Thyroid gland (tissue), 4 donors: ENCODE results near the gene SIK3. TPM values are rescaled to one million over a fixed set of nuclear protein-coding genes. Genes with fewer than 3 reads are reported as not detected.
"Not testable (repeated sequence)": the region's sequence is repeated elsewhere in the genome, so short reads cannot be mapped to it uniquely, and the experiment has no call there.

Experiments
- DNase-seq, 2 donors: peaks; one replicate each; pipeline ENCODE4 v3.0.0-alpha.2; 2019
- H3K27ac ChIP-seq, 3 donors: fragments of 200-600 bp; sonication (generic); 1 replicate in 2 of 3; 2 replicates in 1 of 3; pipeline ENCODE4 v1.5.1; 2016 to 2019; ENCODE audit warnings: mild to moderate bottlenecking in 1 of 3, moderate library complexity in 1 of 3
- H3K27me3 ChIP-seq: fragments of 200-600 bp; sonication (generic); one replicate; pipeline ENCODE4 v1.5.1; 2019
- H3K36me3 ChIP-seq, 2 donors: fragments of 200-600 bp; sonication (generic); one replicate each; pipeline ENCODE4 v1.5.1; 2016 to 2019
- H3K4me1 ChIP-seq, 2 donors: fragments of 200-600 bp; sonication (generic); one replicate each; pipeline ENCODE4 v1.5.1; 2017 to 2019
- H3K4me3 ChIP-seq, 3 donors: fragments of 200-600 bp; sonication (generic); replicated peaks in 1 of 3; 1 replicate in 2 of 3; 2 replicates in 1 of 3; pipeline ENCODE4 v1.5.1; 2016; ENCODE audit warnings: mild to moderate bottlenecking in 1 of 3
- H3K9me3 ChIP-seq: fragments of 200-600 bp; sonication (generic); one replicate; pipeline ENCODE4 v1.5.1; 2017
- POLR2A ChIP-seq, 2 donors: fragments of 450-650 bp; IDR thresholded peaks; one replicate each; pipeline ENCODE4 v1.6.1; 2017; ENCODE audit warnings: antibody characterized with exemption in 2 of 2, mild to moderate bottlenecking in 2 of 2, moderate library complexity in 1 of 2
- WGBS, 2 donors: methylation state at CpG; one replicate each; pipeline ENCODE4 v1.1.5; 2017; 5-methylcytosine and 5-hydroxymethylcytosine counted together
- intact Hi-C: fragments of 100-400 bp; cut with DNase I; formaldehyde crosslinking; loops from one replicate; pipeline ENCODE4 v1.15.1; 2023
- total RNA-seq, 4 donors: library from RNA; depleted of rRNA; stranded (reverse); fragments of >200 nt; gene quantifications; one replicate each; pipeline ENCODE4 v1.2.3, GENCODE V29; 2016
- TF ChIP-seq, protein P1 (sequence below), 6 experiments: fragments of 200-600 bp in 3 of 6; fragments of 450-650 bp in 3 of 6; sonication (generic) in 3 of 6; IDR thresholded peaks; one replicate each; pipeline ENCODE4 v1.5.1; 2016 to 2019; ENCODE audit warnings: antibody characterized with exemption in 6 of 6, mild to moderate bottlenecking in 2 of 6, inconsistent platforms in 1 of 6, moderate library complexity in 1 of 6

SIK3 gene
- total RNA-seq, 4 donors from 2014 or later = 46.0 to 86.3 (median 71.9) TPM

DNA sequence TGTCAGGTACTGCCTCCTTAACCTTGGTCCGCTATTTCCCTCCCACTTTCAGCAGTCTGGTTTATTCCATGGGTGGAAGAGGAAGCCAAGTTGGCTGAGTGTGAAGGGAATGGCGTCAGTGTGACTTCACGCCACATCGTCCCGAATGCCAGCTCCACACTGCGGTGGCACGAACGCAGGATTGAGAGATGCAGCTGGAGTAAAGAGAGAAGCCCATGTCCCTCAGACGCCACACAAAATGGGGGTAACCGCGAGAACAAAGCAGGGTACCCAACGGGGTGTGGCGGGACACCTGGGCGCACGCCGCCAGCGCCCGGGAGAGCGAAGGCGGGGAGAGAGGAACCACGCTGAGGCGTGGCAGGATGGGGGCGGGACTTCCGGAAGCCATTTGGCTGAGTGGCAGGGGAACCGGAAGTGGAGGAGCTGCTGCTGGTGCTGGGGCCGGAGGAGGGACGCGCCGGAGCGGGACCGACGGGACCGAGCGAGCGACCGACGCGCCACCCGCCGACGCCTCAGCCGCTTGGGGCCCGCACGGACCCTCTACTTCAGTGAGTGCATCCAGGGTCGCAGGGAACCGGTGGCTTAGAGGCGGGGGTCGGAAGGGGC lies 45.7 kb upstream of the SIK3 start, which contains the start of gene PAFAH1B2:
Gene PAFAH1B2, plus strand, starts transcription at position 417 of the 606 bp plus-strand sequence. CDS start 8,161 bp downstream, outside the sequence.
- Histone ChIP-seq H3K4me3 (peak within 1 kb of the TSS; percentile 69 to 91 (median 90)), H3K27ac (peak within 1 kb of the TSS; percentile 79 to 88 (median 86)), H3K4me1 (peaks cover 15 to 24% of the 10 kb centered on the region in 2 donors), H3K27me3 (no peaks in the 10 kb centered on the region), H3K36me3 (no peaks in the 10 kb centered on the region), H3K9me3 (no peaks in the 10 kb centered on the region)
- DNase-seq = peak; percentile 96 to 97
- WGBS, 2 donors = 0% methylated on average over 11 to 47 of the region's 48 CpGs
- intact Hi-C loops = loop anchor here (10.0 kb wide), 1 partner anchor 81 kb away; no protein-coding TSS in a partner anchor
- TF ChIP-seq POLR2A (IDR thresholded peaks at IDR 0.05) = peak; percentile 67 to 95
- TF ChIP-seq, protein P1, sequence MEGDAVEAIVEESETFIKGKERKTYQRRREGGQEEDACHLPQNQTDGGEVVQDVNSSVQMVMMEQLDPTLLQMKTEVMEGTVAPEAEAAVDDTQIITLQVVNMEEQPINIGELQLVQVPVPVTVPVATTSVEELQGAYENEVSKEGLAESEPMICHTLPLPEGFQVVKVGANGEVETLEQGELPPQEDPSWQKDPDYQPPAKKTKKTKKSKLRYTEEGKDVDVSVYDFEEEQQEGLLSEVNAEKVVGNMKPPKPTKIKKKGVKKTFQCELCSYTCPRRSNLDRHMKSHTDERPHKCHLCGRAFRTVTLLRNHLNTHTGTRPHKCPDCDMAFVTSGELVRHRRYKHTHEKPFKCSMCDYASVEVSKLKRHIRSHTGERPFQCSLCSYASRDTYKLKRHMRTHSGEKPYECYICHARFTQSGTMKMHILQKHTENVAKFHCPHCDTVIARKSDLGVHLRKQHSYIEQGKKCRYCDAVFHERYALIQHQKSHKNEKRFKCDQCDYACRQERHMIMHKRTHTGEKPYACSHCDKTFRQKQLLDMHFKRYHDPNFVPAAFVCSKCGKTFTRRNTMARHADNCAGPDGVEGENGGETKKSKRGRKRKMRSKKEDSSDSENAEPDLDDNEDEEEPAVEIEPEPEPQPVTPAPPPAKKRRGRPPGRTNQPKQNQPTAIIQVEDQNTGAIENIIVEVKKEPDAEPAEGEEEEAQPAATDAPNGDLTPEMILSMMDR (IDR thresholded peaks at IDR 0.05) = no peak

- H3K36me3 ChIP-seq = no peaks in the 10 kb centered on the region
- peak; percentile 75 to 79 for DNase-seq
- H3K27me3 ChIP-seq = no peaks in the 10 kb centered on the region
- H3K4me3 ChIP-seq = peak overlapping the region; percentile 69 to 91 (median 90)
- TF ChIP-seq POLR2A (IDR thresholded peaks at IDR 0.05) = no peak
- TF ChIP-seq, protein P1 (IDR thresholded peaks at IDR 0.05) = no peak
- H3K9me3 ChIP-seq = no peaks in the 10 kb centered on the region
- intact Hi-C loops = loop anchor here (10.0 kb wide), 1 partner anchor 81 kb away; no protein-coding TSS in a partner anchor
- peak overlapping the region; percentile 79 to 88 (median 86) for H3K27ac ChIP-seq
- WGBS, 2 donors = 7 to 8% methylated on average over 5 of the region's 5 CpGs
- peaks cover 15 to 24% of the 10 kb centered on the region in 2 donors for H3K4me1 ChIP-seq
Observed at GRCh38 chr11:117143390-117143789, 45.2 kb upstream of the SIK3 start.

- H3K9me3 ChIP-seq, H3K4me3 ChIP-seq, DNase-seq, H3K36me3 ChIP-seq, H3K27ac ChIP-seq, H3K4me1 ChIP-seq, intact Hi-C loops, H3K27me3 ChIP-seq: not testable (repeated sequence)
- no CpG with 5 or more reads among the region's 15 CpGs for WGBS, 2 donors
Observed at GRCh38 chr11:117137223-117138086, 39.2 kb upstream of the SIK3 start.

DNA sequence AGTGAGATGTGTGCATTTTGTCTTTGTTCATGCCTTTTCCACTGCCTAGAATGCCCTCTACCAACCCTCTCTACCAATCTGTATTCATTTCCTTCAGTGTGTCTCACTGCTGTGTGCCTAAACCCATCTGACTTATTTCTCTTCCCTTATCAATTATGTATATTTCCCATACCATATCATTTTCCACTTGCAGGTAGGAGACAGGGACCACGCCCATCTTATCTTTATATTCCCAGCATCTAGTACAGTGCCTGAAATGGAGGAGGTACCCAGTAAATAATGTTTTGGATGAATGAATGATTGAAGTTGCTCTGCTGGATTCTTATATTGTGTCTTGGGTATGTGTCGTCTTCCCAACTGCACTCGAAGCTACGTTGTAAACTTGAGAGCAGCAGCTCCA lies 36.8 kb upstream of the SIK3 start:
- H3K27ac ChIP-seq, DNase-seq, intact Hi-C loops, H3K9me3 ChIP-seq, H3K27me3 ChIP-seq, H3K4me1 ChIP-seq, H3K36me3 ChIP-seq, H3K4me3 ChIP-seq: not testable (repeated sequence)
- 83% methylated on average over 1 of the region's 4 CpGs; no CpG with 5 or more reads in 1 of the 2 donors for WGBS, 2 donors

- intact Hi-C loops = no loop called here
- WGBS, 2 donors = 76% methylated on average over 2 to 3 of the region's 3 CpGs
- no peaks in the 10 kb centered on the region for H3K4me1 ChIP-seq
Observed at GRCh38 chr11:117134431-117134830, 36.2 kb upstream of the SIK3 start.

More at GRCh38 chr11:117134431-117134830, 36.2 kb upstream of the SIK3 start:
- no peak overlapping the region for H3K27ac ChIP-seq
- TF ChIP-seq POLR2A (IDR thresholded peaks at IDR 0.05) = no peak
- TF ChIP-seq, protein P1 (IDR thresholded peaks at IDR 0.05) = no peak
- H3K4me3 ChIP-seq = no peak overlapping the region
- no peaks in the 10 kb centered on the region for H3K9me3 ChIP-seq
- H3K27me3 ChIP-seq = no peaks in the 10 kb centered on the region
- DNase-seq = no peak
- no peaks in the 10 kb centered on the region for H3K36me3 ChIP-seq
